Cardiac fibroblast (primary cell): ENCODE measurements around the gene TMEM184C.

ENCODE experiments used
- DNase-seq, 2 donors: peaks; one replicate each; pipeline versions ENCODE4 v3.0.0 to v3.0.0-alpha.2; 2010; ENCODE audit warnings: low read depth in 2 of 2
- H3K4me3 ChIP-seq, 2 donors: replicated peaks in 1 of 2; 1 replicate in 1 of 2; 2 replicates in 1 of 2; pipeline ENCODE4 v1.5.1; 2011; ENCODE audit warnings: low read depth in 2 of 2, low read length in 2 of 2, mild to moderate bottlenecking in 2 of 2, moderate library complexity in 1 of 2
- TF ChIP-seq, protein P1 (sequence below): IDR thresholded peaks from one replicate; pipeline ENCODE4 v1.5.1; 2011; ENCODE audit warnings: low read depth, mild to moderate bottlenecking, low read length, inconsistent platforms

TMEM184C gene

DNA sequence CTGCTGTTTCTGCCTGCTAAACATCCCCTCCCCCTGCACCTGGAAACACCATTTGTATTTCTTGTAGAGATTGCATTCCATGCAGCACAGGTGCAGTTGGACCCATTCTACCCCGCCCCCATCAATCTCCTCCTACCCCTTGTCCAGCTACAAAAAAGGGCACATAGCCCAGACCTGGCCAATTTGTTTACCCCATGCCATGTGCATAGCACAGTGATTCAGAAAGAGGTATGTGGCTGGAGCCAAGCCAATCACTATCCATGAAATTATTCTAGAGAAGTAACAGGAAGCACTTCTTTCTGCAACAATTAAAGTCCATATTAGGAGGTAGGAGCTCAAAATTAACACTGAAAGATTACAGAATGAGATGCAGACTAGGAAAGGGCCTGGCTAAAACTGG is 20.2 kb upstream of the TMEM184C start:
- no peak overlapping the region for H3K4me3 ChIP-seq
- peak; percentile 78 to 83 for DNase-seq
- TF ChIP-seq, protein P1, sequence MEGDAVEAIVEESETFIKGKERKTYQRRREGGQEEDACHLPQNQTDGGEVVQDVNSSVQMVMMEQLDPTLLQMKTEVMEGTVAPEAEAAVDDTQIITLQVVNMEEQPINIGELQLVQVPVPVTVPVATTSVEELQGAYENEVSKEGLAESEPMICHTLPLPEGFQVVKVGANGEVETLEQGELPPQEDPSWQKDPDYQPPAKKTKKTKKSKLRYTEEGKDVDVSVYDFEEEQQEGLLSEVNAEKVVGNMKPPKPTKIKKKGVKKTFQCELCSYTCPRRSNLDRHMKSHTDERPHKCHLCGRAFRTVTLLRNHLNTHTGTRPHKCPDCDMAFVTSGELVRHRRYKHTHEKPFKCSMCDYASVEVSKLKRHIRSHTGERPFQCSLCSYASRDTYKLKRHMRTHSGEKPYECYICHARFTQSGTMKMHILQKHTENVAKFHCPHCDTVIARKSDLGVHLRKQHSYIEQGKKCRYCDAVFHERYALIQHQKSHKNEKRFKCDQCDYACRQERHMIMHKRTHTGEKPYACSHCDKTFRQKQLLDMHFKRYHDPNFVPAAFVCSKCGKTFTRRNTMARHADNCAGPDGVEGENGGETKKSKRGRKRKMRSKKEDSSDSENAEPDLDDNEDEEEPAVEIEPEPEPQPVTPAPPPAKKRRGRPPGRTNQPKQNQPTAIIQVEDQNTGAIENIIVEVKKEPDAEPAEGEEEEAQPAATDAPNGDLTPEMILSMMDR, result no peak

DNA sequence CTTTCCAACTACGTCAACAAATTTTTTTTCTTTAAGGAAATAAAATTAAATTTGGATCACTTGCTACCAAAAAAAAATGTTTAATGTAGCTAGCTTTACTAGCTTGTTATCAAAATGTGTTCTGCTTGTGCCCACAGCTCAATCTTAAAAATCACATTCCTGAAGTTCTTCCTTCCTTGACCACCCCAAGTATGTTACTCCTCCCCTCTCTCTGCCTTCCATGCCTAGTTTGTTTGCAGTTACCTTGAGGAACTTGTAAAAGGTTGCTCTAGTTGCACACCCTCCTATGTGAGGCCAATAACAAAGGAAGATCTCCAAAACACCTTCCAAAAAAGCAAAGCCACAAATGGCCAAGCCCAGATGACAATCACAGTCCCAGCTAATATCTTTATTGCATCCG is 19.6 kb upstream of the TMEM184C start:
- no peak for DNase-seq
- TF ChIP-seq, protein P1, result no peak

DNA sequence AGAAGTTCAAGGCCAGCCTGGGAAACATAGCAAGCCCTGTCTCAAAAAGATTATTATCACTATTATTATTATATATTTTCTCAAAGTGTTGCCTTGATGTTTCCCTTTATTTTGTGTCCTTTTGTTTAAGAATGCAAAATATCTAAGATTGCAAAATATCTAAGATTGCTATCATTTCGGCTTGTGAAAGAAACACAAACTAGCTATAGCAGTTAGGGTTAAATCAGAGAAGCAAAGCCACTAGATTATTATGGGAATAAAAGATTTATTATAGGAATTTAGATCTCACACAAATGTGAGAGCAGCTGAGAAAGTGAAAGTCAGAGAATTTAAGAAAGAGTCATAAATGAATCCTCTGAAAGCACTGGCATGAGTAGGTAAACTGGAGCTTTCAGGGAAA is 18.0 kb upstream of the TMEM184C start:
- TF ChIP-seq, protein P1, result no peak
- DNase-seq, result no peak
- H3K4me3 ChIP-seq, result no peak overlapping the region

More for the DNA sequence above, 19.6 kb upstream of the TMEM184C start:
- H3K4me3 ChIP-seq, result no peak overlapping the region

DNA sequence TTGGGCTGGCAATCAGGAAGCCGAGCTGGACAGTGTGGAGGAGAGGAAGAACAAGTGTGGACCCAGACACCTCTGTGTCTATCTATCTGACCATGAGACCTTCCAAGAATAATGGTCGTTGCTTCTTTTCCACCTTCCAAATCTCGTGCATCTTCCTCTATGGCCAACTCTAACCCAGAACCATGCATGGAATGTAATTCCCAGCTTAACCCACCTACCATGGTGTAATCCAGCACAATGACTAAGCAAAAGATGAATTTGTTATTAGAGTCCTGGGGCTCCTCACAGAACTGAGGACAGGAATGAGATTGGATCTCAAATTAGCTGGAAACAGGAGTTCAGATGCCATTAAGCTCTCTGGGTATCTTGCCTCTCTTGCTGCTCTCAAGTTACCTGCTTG is 17.4 kb upstream of the TMEM184C start:
- DNase-seq, result peak; percentile 51 to 57
- H3K4me3 ChIP-seq, result no peak overlapping the region
- TF ChIP-seq, protein P1, result no peak

DNA sequence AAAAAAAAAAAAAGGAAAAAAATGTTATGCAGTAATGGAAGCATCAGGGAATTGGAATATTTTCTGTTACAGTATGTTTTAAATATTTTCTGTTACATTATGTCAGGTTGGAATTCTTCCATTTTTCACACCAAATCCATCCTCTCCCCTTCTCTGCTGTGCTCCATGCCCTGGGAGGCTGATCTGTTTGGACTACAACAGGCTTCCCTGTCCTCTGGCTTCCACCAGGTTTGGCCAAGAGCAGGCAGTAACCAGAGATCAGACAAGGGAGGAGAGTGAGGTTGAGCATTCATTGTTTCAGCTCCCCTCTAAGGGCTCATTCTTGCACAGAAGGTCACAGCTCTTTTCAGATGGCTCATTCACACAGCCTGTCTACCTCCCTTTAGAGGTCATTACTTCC is 11.7 kb upstream of the TMEM184C start:
- H3K4me3 ChIP-seq, result no peak overlapping the region
- DNase-seq, result no peak
- TF ChIP-seq, protein P1, result no peak

DNA sequence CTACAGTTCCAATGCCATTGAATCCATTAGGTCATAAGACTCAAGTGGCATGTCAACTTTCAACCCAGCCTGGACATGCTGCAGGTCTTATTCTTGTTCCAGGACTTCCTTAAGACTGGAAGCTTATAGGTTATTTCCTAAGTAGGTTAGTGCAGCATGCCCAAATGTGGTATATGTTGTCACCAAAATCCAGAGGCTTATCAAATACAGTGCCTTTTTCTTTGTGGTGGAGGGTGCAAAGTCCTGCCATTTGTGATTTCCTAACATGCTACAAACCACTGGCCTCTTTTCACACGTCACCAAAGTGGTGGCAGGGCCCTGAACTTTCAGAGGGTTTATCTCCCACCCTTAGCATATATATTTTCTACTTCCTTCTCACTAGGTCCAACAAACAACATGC is 9.7 kb upstream of the TMEM184C start:
- no peak for DNase-seq
- no peak overlapping the region for H3K4me3 ChIP-seq
- TF ChIP-seq, protein P1, result no peak

DNA sequence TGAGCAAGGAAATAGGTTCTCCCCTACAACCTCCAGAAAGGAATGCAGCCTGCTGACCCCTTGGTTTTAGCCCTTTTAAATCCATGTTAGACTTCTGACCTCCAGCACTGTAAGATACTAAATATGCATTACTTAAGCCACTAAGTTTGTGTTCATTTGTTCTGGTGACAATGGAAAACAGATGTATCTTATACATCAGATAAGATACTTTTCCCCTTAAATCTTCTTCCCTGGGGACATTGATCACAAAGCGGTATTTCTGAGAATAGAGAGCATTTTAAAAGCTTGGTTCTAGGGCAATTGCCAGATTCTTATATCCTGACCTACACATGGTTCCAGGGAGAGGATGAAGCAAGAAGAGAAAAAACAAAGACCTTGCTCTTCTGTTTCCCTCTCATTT is 6.5 kb upstream of the TMEM184C start:
- DNase-seq, result no peak
- H3K4me3 ChIP-seq, result no peak overlapping the region
- TF ChIP-seq, protein P1, result no peak
